AG10803 (cell line): Measurements from ENCODE around the gene CPT1B.

Experiments used
- DNase-seq: peaks from one replicate; pipeline ENCODE4 v3.0.0; 2010; ENCODE audit warnings: low read depth
- H3K4me3 ChIP-seq: 2 replicates; pipeline ENCODE4 v1.5.1; 2011; ENCODE audit warnings: mild to moderate bottlenecking, low read length, control low read depth
- CTCF ChIP-seq: conservative IDR thresholded peaks from 2 replicates; pipeline ENCODE4 v1.5.1; 2011; ENCODE audit warnings: mild to moderate bottlenecking, low read length, control low read depth, inconsistent platforms

The CPT1B gene

GRCh38 chr22:50519151-50519550 lies 59.1 kb downstream of the CPT1B start:
- DNase-seq, result no peak
- no peak overlapping the region for H3K4me3 ChIP-seq
- no peak for TF ChIP-seq CTCF
